ENCODE data around the gene VGLL2.

Gene VGLL2

DNA sequence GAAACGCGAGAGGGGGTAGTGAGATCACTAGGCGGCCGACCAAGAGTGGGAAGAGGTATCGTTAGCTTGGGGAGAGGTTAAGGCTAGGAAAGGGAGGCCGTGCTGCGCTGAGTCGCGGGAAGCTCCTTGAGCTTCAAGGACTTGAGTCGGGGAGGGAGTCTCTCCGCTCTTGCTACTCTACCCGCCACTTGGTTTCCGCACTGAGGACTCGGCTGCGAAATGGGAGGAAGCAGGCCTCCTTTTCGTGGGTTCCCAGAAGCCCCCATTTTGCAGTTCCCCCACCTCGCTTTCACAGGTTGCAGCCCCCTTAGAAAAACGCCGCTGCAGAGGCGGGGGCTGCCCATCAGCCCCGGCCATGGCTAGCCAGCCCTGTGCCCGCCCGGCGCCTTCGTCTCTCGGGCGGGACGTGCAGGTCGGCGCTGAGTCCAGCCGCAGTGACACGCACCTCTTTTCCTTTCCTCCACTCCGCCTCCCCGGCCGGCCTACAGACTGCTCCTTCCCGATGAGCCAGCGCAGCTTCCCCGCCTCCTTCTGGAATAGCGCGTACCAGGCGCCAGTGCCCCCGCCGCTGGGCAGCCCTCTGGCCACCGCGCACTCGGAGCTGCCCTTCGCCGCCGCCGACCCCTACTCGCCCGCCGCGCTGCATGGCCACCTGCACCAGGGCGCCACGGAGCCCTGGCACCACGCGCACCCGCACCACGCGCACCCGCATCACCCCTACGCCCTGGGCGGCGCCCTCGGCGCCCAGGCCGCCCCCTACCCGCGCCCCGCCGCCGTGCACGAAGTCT is 4.9 kb downstream of the VGLL2 start:
- DNase-seq, result no peak

GRCh38 chr6:117270843-117271507 is 5.6 kb downstream of the VGLL2 start:
- no peak for DNase-seq

- DNase-seq, result no peak
These were observed 6.9 kb downstream of the VGLL2 start for GRCh38 chr6:117272032-117272866.

GRCh38 chr6:117272891-117273290 is 7.5 kb downstream of the VGLL2 start:
- DNase-seq, result no peak

- no peak for DNase-seq
These were observed 9.8 kb downstream of the VGLL2 start for GRCh38 chr6:117275205-117275604.

- no peak for DNase-seq
These were observed 10.4 kb downstream of the VGLL2 start for GRCh38 chr6:117275711-117276110.

- DNase-seq, result no peak
These were observed 11.5 kb downstream of the VGLL2 start for GRCh38 chr6:117276778-117277316.

GRCh38 chr6:117280922-117281321 is 15.6 kb downstream of the VGLL2 start:
- DNase-seq, result no peak

DNA sequence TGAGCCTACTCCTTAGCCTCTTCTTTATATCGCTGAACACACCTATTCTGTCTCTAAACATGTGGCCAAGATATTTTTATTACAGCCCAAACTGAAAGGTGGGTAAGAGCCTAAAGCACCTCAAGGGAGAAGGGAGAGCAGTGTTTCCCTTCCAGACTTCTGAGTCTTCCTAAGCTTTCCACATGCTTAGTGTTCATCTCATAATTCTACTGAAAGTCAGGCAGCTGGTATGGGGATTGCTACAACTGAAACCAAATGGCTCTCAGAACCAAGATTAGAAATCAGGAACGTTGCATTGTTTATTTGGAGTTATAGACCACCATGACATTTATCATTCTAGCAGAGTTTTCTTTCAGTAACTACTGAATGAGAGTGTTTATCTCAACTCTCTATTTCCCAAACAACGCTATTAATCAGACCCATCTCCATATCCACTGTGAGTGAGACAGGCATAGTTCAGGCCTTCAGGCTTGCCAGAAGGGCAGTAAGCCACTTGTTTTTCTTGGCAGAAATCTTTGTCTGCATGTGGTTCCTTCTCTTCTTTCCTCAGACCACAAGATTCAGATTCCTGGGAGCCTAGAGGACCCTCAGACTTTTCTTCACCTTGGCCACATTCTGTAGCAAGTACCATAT is 22.8 kb downstream of the VGLL2 start:
- no peak for DNase-seq

DNA sequence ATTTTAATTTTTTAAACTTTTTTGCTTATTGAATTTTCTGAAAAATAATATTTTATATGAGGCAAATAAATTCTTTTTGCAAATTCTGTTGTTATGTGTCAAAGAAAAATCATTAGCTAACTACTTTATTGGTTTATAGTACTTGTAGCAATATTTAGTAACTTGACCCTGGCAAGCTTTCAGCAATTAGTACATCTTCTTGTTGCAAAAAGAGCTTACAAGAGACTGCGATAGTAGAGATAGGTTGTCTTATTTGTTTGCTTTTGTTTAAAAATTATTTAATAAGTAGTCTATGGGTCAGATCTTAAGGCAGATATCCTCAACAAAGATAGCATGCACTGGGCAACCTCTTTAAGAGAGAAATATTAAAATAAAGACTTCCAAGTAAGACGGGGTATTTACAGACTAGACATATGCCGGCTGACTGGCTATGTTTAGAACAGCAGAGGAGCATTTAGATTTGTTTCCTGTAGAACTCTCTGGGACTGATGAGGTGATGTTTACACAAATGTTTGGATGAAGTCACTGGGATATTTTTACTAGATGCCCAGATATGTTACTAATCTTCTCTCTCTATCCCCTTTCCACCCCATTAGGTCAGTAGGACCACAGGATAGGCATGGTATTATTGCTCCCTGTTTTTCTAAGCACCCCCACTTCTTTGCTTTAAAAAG is 25.0 kb downstream of the VGLL2 start:
- no peak for DNase-seq

GRCh38 chr6:117298941-117299340 is 33.6 kb downstream of the VGLL2 start:
- no peak for DNase-seq

- no peak for DNase-seq
These were observed 38.0 kb downstream of the VGLL2 start for GRCh38 chr6:117303323-117303722.

GRCh38 chr6:117304446-117304845 is 39.1 kb downstream of the VGLL2 start:
- no peak for DNase-seq

DNA sequence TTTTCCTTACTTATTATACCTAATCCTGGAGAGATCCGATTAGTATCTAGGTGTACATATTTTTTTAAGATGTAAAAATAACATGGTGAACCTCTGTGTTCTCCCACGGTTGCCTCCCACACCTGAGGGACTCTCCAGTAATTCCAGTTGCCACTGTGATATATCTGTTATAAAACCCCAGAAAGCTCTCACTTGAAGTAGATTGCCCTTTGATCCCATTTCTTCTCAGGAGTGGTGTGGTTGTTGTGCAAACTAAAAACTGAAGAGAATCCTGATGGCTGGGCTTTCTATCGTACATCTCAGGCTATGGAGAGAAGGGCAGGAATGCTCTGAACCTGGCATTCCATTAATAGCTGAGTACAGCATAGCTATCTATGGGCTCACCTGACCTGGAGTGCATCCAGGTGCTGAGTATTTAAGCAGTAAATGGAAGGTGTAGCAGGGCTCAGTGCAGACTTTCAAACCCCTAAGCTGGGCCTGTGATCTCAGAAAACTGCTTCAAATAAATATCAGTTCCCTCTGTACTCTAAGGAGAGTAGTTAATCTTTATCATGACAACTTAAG is 41.0 kb downstream of the VGLL2 start:
- no peak for DNase-seq

DNA sequence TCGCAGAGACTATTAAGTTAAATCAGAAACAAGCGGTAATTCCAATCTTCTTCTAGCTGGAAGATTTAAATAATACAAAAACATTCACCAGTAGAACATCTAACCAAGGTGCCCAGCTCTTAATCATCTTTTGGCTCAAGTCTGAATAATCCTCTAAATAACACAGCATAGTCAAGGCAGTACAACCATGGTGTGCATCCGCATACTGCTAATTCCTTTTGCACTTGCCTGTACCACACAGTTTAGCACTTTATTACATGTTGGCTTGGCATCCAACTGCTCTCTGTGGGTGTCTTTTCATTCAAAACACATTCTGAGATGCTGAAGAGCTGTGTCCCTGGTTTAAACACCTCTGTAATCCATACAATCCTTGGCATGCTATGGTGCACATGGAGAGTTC is 42.3 kb downstream of the VGLL2 start:
- no peak for DNase-seq

DNA sequence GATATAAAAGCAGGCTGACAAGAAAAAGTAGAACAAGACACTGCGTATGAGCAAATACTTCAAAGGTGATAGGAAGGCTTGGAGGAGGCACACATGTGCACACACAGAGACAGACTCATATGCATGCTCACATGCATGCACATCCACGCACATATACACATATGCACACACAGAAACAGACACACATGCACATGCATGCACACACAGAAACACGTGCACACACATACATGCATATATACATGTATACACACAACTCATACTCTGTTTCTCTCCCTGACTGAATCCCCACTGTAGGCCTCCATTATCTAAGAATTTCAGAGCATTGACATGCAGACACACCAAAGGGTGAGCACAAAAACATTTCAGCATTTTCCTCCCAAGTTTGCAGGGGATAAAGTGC is 43.7 kb downstream of the VGLL2 start:
- DNase-seq, result no peak

DNA sequence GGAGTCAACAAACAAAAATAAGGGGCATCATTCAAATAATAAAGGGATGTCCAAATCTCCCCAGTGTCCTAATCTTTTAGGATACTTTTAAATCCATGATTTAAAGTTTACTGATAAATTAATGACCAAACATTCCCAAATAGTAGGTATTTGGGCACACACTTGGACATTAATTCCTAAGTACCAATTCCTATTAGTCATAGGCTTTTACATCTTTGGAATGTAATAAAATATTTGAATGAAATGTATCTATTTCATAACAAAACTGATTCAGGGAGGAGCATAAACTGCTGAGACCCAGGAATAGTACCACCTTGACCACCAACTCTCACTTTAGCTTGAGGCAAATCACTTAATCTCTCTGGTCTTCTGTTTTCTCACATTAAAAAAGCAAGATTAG is 44.3 kb downstream of the VGLL2 start:
- DNase-seq, result no peak

DNA sequence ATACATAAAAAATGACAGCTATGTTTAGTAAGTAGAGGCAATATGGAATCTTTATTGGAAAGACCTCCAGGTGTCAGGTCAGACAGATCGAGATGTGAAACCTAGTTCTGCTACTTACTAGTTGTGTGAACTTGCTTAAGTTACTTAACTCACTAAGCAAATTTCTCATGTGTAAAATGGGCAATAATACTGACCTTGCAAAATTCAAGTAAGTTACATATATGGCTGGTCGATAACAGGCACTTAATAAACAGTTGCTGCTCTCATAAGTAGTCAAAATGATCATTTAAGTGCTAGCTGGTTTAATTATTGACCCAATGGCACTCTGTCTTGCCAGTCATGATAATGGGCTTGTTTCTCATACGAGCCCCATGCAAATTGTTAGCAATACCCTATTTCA is 46.0 kb downstream of the VGLL2 start:
- DNase-seq, result no peak

DNA sequence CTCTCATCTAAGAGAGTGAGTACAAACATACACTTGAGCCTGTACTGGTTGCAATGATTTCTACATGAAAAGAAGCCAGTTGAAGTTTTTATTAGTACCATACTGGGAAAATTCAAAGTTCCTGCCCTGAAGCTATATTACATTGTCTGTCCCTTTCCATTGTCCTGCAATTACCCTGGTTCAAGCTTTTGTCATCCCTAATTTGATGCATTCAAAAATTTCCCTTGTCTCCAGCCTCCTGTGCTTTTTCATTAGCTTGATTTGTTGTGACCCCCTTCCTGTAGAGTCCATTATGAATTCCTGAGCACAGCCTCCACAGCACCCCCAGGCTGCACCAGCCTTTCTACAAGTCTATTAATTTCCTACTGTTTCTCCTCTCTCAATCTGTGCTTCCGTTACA is 46.4 kb downstream of the VGLL2 start:
- DNase-seq, result no peak

- no peak for DNase-seq
These were observed 51.9 kb downstream of the VGLL2 start for GRCh38 chr6:117317261-117317660.

All from amniotic stem cell (primary cell).